Measurements from ENCODE around the gene GCAT. TPM values are rescaled to one million over a fixed set of nuclear protein-coding genes. Genes with fewer than 3 reads are reported as not detected.

The GCAT gene
- total and polyA plus RNA-seq, 2 of the 13 experiments (the other 11 are each of a cell fraction or from before 2014, with no cell fraction given), result 28.0 to 50.3 TPM

DNA sequence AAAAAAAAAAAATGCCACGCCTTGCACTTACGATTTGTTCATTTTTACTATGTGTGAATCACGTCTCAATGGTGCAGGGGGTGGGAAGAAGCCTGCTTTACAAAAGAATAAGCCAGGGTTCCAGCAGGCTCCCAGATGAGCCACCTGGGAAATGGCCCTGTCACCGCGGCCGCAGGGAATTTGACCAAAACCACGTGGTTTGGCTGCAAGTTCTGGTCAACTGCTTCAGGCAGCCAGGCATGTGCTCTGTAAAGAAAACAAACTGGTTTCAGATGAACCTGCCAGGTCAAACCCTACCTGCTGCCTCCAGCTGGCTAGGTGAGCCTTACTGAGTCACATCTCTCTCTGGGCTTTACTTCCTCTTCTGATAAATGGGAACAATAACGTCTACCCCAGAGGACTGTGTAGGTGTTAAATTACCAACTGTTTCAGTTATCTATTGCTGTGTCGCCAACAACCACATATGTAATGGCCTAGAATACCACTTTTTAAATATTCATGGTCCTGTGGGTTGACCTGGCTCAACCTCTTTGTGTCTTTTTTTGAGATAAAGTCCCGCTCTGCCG, 30.5 kb upstream of the GCAT start (continued):
- TF ChIP-seq DNMT1 (CRISPR knock-in tag; IDR thresholded peaks at IDR 0.05), result no peak
- no peak for TF ChIP-seq BHLHE40 (IDR thresholded peaks at IDR 0.05; ENCODE audit: low read length)
- TF ChIP-seq FOXA3 (CRISPR knock-in tag; IDR thresholded peaks at IDR 0.05), result no peak
- TF ChIP-seq KDM6A (CRISPR knock-in tag; IDR thresholded peaks at IDR 0.05; ENCODE audit: low read depth), result no peak
- 0 out of 2 replicates have a peak, but pooled peaks have one; percentile 48 for TF ChIP-seq RFXAP (CRISPR knock-in tag; IDR thresholded peaks at IDR 0.05; ENCODE audit: borderline replicate concordance)
- TF ChIP-seq, protein P1, sequence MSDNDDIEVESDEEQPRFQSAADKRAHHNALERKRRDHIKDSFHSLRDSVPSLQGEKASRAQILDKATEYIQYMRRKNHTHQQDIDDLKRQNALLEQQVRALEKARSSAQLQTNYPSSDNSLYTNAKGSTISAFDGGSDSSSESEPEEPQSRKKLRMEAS (IDR thresholded peaks at IDR 0.05), result peak; percentile 84
- TF ChIP-seq, protein P2, sequence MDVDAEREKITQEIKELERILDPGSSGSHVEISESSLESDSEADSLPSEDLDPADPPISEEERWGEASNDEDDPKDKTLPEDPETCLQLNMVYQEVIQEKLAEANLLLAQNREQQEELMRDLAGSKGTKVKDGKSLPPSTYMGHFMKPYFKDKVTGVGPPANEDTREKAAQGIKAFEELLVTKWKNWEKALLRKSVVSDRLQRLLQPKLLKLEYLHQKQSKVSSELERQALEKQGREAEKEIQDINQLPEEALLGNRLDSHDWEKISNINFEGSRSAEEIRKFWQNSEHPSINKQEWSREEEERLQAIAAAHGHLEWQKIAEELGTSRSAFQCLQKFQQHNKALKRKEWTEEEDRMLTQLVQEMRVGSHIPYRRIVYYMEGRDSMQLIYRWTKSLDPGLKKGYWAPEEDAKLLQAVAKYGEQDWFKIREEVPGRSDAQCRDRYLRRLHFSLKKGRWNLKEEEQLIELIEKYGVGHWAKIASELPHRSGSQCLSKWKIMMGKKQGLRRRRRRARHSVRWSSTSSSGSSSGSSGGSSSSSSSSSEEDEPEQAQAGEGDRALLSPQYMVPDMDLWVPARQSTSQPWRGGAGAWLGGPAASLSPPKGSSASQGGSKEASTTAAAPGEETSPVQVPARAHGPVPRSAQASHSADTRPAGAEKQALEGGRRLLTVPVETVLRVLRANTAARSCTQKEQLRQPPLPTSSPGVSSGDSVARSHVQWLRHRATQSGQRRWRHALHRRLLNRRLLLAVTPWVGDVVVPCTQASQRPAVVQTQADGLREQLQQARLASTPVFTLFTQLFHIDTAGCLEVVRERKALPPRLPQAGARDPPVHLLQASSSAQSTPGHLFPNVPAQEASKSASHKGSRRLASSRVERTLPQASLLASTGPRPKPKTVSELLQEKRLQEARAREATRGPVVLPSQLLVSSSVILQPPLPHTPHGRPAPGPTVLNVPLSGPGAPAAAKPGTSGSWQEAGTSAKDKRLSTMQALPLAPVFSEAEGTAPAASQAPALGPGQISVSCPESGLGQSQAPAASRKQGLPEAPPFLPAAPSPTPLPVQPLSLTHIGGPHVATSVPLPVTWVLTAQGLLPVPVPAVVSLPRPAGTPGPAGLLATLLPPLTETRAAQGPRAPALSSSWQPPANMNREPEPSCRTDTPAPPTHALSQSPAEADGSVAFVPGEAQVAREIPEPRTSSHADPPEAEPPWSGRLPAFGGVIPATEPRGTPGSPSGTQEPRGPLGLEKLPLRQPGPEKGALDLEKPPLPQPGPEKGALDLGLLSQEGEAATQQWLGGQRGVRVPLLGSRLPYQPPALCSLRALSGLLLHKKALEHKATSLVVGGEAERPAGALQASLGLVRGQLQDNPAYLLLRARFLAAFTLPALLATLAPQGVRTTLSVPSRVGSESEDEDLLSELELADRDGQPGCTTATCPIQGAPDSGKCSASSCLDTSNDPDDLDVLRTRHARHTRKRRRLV (CRISPR knock-in tag; IDR thresholded peaks at IDR 0.05), result no peak
- peak; percentile 69 for TF ChIP-seq MYC (CRISPR knock-in tag; IDR thresholded peaks at IDR 0.05; ENCODE audit: borderline replicate concordance)
- TF ChIP-seq JUNB (CRISPR knock-in tag; IDR thresholded peaks at IDR 0.05; ENCODE audit: borderline replicate concordance), result no peak
- TF ChIP-seq, protein P3, sequence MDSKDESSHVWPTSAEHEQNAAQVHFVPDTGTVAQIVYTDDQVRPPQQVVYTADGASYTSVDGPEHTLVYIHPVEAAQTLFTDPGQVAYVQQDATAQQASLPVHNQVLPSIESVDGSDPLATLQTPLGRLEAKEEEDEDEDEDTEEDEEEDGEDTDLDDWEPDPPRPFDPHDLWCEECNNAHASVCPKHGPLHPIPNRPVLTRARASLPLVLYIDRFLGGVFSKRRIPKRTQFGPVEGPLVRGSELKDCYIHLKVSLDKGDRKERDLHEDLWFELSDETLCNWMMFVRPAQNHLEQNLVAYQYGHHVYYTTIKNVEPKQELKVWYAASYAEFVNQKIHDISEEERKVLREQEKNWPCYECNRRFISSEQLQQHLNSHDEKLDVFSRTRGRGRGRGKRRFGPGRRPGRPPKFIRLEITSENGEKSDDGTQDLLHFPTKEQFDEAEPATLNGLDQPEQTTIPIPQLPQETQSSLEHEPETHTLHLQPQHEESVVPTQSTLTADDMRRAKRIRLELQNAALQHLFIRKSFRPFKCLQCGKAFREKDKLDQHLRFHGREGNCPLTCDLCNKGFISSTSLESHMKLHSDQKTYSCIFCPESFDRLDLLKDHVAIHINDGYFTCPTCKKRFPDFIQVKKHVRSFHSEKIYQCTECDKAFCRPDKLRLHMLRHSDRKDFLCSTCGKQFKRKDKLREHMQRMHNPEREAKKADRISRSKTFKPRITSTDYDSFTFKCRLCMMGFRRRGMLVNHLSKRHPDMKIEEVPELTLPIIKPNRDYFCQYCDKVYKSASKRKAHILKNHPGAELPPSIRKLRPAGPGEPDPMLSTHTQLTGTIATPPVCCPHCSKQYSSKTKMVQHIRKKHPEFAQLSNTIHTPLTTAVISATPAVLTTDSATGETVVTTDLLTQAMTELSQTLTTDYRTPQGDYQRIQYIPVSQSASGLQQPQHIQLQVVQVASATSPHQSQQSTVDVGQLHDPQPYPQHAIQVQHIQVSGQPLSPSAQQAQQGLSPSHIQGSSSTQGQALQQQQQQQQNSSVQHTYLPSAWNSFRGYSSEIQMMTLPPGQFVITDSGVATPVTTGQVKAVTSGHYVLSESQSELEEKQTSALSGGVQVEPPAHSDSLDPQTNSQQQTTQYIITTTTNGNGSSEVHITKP (CRISPR knock-in tag; IDR thresholded peaks at IDR 0.05; ENCODE audit: low read depth), result no peak
- TF ChIP-seq, protein P4, sequence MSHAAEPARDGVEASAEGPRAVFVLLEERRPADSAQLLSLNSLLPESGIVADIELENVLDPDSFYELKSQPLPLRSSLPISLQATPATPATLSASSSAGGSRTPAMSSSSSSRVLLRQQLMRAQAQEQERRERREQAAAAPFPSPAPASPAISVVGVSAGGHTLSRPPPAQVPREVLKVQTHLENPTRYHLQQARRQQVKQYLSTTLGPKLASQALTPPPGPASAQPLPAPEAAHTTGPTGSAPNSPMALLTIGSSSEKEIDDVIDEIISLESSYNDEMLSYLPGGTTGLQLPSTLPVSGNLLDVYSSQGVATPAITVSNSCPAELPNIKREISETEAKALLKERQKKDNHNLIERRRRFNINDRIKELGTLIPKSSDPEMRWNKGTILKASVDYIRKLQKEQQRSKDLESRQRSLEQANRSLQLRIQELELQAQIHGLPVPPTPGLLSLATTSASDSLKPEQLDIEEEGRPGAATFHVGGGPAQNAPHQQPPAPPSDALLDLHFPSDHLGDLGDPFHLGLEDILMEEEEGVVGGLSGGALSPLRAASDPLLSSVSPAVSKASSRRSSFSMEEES (CRISPR knock-in tag; IDR thresholded peaks at IDR 0.05), result peak; percentile 42; the same call in 1 of the 2 replicates
- TF ChIP-seq EHMT2 (IDR thresholded peaks at IDR 0.05; ENCODE audit: borderline replicate concordance, low read depth, low read length), result no peak
- 0 out of 2 replicates have a peak, but pooled peaks have one; percentile 26 for TF ChIP-seq NKX3-1 (CRISPR knock-in tag; IDR thresholded peaks at IDR 0.05)
- TF ChIP-seq ZNF326 (CRISPR knock-in tag; IDR thresholded peaks at IDR 0.05; ENCODE audit: borderline replicate concordance), result peak; percentile 24; the same call in 1 of the 2 replicates
- 0 out of 2 replicates have a peak, but pooled peaks have one; percentile 32 for TF ChIP-seq NFKB2 (CRISPR knock-in tag; IDR thresholded peaks at IDR 0.05; ENCODE audit: borderline replicate concordance)
- TF ChIP-seq KDM2A (CRISPR knock-in tag; IDR thresholded peaks at IDR 0.05; ENCODE audit: borderline replicate concordance, low read depth), result peak; percentile 62; the same call in 1 of the 2 replicates
- TF ChIP-seq NFRKB (IDR thresholded peaks at IDR 0.05), result no peak
- no peak for TF ChIP-seq KDM3A (CRISPR knock-in tag; IDR thresholded peaks at IDR 0.05; ENCODE audit: low read depth)
- peak; percentile 23; the same call in 1 of the 2 replicates for TF ChIP-seq YEATS4 (CRISPR knock-in tag; IDR thresholded peaks at IDR 0.05; ENCODE audit: borderline replicate concordance)
